Mammary epithelial cell (primary cell): ENCODE data around the gene POLR2J.

Experiments
- EZH2 ChIP-seq: IDR thresholded peaks from 2 replicates; pipeline ENCODE4 v1.6.1; 2012; ENCODE audit warnings: low read length, inconsistent platforms, borderline replicate concordance
- TF ChIP-seq, protein P1 (sequence below), 2 donors: IDR thresholded peaks in 1 of 2; conservative IDR thresholded peaks in 1 of 2; 2 replicates each; pipeline ENCODE4 v1.5.1; 2011 to 2012; ENCODE audit warnings: inconsistent platforms in 2 of 2, low read length in 2 of 2, mild to moderate bottlenecking in 2 of 2, control low read depth in 1 of 2, low read depth in 1 of 2; ENCODE audit not compliant: insufficient read depth in 1 of 2; ENCODE audit errors: extremely low read depth in 1 of 2

DNA sequence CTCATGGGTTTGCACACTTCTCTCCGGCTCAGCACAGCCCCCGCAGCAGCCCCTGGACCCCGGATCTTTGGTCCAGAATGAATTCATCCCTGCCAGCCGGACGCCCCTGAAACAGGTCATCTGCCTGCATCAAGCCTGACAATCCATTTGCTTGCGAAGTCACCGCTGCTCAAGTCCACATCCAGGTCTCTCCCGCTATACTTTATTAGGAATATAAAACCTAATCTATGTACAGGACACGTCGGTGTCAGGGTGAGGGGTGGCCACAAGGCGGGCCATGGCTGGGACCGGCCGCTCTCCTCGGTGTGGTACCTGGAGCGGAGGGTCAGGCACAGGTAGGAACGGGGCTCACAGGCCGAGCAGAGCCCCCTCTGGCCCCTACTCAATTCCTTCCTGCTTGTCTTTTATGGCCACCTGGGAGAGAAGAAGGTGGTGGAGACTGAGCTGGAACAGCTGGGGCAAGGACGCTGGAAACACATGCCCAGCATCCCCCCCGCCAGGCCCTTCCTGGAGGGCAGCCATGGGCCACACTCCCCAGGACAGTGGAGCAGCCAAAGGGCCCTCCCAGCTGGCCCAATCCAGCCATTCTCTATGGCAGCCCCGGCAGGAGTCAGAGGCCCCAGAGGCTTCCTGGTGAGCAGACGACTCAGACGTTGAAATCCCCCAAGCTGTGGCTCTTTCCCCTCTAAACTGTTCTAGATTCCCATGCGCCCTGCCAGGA is 5.3 kb downstream of the POLR2J start:
- TF ChIP-seq, protein P1, sequence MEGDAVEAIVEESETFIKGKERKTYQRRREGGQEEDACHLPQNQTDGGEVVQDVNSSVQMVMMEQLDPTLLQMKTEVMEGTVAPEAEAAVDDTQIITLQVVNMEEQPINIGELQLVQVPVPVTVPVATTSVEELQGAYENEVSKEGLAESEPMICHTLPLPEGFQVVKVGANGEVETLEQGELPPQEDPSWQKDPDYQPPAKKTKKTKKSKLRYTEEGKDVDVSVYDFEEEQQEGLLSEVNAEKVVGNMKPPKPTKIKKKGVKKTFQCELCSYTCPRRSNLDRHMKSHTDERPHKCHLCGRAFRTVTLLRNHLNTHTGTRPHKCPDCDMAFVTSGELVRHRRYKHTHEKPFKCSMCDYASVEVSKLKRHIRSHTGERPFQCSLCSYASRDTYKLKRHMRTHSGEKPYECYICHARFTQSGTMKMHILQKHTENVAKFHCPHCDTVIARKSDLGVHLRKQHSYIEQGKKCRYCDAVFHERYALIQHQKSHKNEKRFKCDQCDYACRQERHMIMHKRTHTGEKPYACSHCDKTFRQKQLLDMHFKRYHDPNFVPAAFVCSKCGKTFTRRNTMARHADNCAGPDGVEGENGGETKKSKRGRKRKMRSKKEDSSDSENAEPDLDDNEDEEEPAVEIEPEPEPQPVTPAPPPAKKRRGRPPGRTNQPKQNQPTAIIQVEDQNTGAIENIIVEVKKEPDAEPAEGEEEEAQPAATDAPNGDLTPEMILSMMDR (conservative IDR thresholded peaks at IDR 0.05 in 1 of 2, IDR thresholded peaks at IDR 0.05 in 1 of 2; ENCODE audit: extremely low read depth in 1 of 2, insufficient read depth in 1 of 2, low read depth in 1 of 2, low read length in 2 of 2) = no peak
- TF ChIP-seq EZH2 = no peak
